A172 (cell line): ENCODE data around the gene CLCN7. TPM values are rescaled to one million over a fixed set of nuclear protein-coding genes. Genes with fewer than 3 reads are reported as not detected.

Experiments
- DNase-seq: peaks from one replicate; pipeline ENCODE4 v3.0.0-alpha.2; 2015; ENCODE audit warnings: low spot score
- total RNA-seq: library from RNA; depleted of rRNA; stranded (reverse); fragments of >200 nt; shearing (Covaris generic); gene quantifications from 2 replicates; pipeline ENCODE4 v1.2.3, GENCODE V29; 2014

Gene CLCN7
- total RNA-seq, 1 experiment from 2014 or later = 86.3 TPM

- DNase-seq = no peak
Observed at GRCh38 chr16:1430759-1431496, 43.9 kb downstream of the CLCN7 start, which contains the start of gene PERCC1. PERCC1 (plus strand) TSS chr16:1431078; CDS start chr16:1432594, 1,516 bp downstream.

GRCh38 chr16:1430214-1430758, 44.5 kb downstream of the CLCN7 start:
- no peak for DNase-seq

GRCh38 chr16:1429631-1430030, 45.2 kb downstream of the CLCN7 start:
- no peak for DNase-seq

- no peak for DNase-seq
Observed at GRCh38 chr16:1429012-1429411, 45.8 kb downstream of the CLCN7 start.

- DNase-seq = no peak
Observed at GRCh38 chr16:1428511-1428910, 46.3 kb downstream of the CLCN7 start.

- DNase-seq = no peak
Observed at GRCh38 chr16:1427473-1428461, 47.1 kb downstream of the CLCN7 start.

- no peak for DNase-seq
Observed at GRCh38 chr16:1426734-1427471, 47.9 kb downstream of the CLCN7 start.

GRCh38 chr16:1425616-1426370, 49.0 kb downstream of the CLCN7 start:
- no peak for DNase-seq

GRCh38 chr16:1424028-1424427, 50.8 kb downstream of the CLCN7 start:
- DNase-seq = no peak

- DNase-seq = no peak
Observed at GRCh38 chr16:1422076-1422475, 52.8 kb downstream of the CLCN7 start.

GRCh38 chr16:1420111-1420539, 54.7 kb downstream of the CLCN7 start:
- no peak for DNase-seq

GRCh38 chr16:1416521-1416941, 58.3 kb downstream of the CLCN7 start:
- DNase-seq = no peak

- no peak for DNase-seq
Observed at GRCh38 chr16:1414532-1415260, 60.1 kb downstream of the CLCN7 start, which contains the start of gene UNKL. UNKL (minus strand) TSS chr16:1414704; CDS start chr16:1414691, 13 bp downstream.

- no peak for DNase-seq
Observed at GRCh38 chr16:1413684-1414531, 60.9 kb downstream of the CLCN7 start.

- no peak for DNase-seq
Observed at GRCh38 chr16:1412847-1413246, 62.0 kb downstream of the CLCN7 start.

GRCh38 chr16:1408171-1408837, 66.5 kb downstream of the CLCN7 start:
- peak; percentile 75 for DNase-seq

- no peak for DNase-seq
Observed at GRCh38 chr16:1407753-1408152, 67.1 kb downstream of the CLCN7 start.

GRCh38 chr16:1403733-1404132, 71.1 kb downstream of the CLCN7 start:
- no peak for DNase-seq
